Measurements from ENCODE around the gene CHCHD6. TPM values are rescaled to one million over a fixed set of nuclear protein-coding genes. Genes with fewer than 3 reads are reported as not detected.

The CHCHD6 gene
- total RNA-seq, 1 experiment from 2014 or later: 47.7 TPM

- Histone ChIP-seq H3K4me1 (replicated peaks; ENCODE audit: insufficient read depth) (no peaks in the 10 kb centered on the region), H3K27ac (no peak overlapping the region), H3F3A (ENCODE audit: insufficient read depth, low read depth) (no peaks in the 10 kb centered on the region), H3K36me3 (ENCODE audit: low read depth) (no peaks in the 10 kb centered on the region), H2AFZ (no peak overlapping the region), H3K9me3 (ENCODE audit: insufficient read depth, low read depth) (no peaks in the 10 kb centered on the region), H3K27me3 (ENCODE audit: insufficient read depth, low read depth) (no peaks in the 10 kb centered on the region), H4K20me1 (ENCODE audit: insufficient read depth) (no peaks in the 10 kb centered on the region), H3K9me2 (ENCODE audit: insufficient read depth) (no peaks in the 10 kb centered on the region), H3K79me2 (ENCODE audit: low read depth) (no peaks in the 10 kb centered on the region), H3K4me3 (no peak overlapping the region), H3K4me2 (no peak overlapping the region)
- intact Hi-C loops (cut with micrococcal nuclease; ENCODE audit: unreplicated experiment): no loop called here
- DNase-seq: no peak
- ChIA-PET POLR2A (ENCODE audit: unreplicated experiment) (no interaction called here), CTCF (no interaction called here)
- BruUV-seq (replicated peaks): no TSS peak
- TF ChIP-seq CTCF (conservative IDR thresholded peaks at IDR 0.05): no peak
- TF ChIP-seq EZH2 (IDR thresholded peaks at IDR 0.05; ENCODE audit: low read depth): no peak
Measured at GRCh38 chr3:126818400-126819095, 114.5 kb downstream of the CHCHD6 start.

- Histone ChIP-seq H3K36me3 (ENCODE audit: low read depth) (no peaks in the 10 kb centered on the region), H3K79me2 (ENCODE audit: low read depth) (no peaks in the 10 kb centered on the region), H3K9me3 (ENCODE audit: insufficient read depth, low read depth) (no peaks in the 10 kb centered on the region), H4K20me1 (ENCODE audit: insufficient read depth) (no peaks in the 10 kb centered on the region), H3K4me3 (no peak overlapping the region), H3K4me1 (replicated peaks; ENCODE audit: insufficient read depth) (no peaks in the 10 kb centered on the region), H3K4me2 (no peak overlapping the region), H3K27ac (no peak overlapping the region), H3F3A (ENCODE audit: insufficient read depth, low read depth) (no peaks in the 10 kb centered on the region), H3K27me3 (ENCODE audit: insufficient read depth, low read depth) (no peaks in the 10 kb centered on the region), H2AFZ (no peak overlapping the region), H3K9me2 (ENCODE audit: insufficient read depth) (no peaks in the 10 kb centered on the region)
- no peak for TF ChIP-seq EZH2 (IDR thresholded peaks at IDR 0.05; ENCODE audit: low read depth)
- TF ChIP-seq CTCF (conservative IDR thresholded peaks at IDR 0.05): no peak
- intact Hi-C loops (cut with micrococcal nuclease; ENCODE audit: unreplicated experiment): no loop called here
- no peak for DNase-seq
- no TSS peak for BruUV-seq (replicated peaks)
- POLR2A ChIA-PET (ENCODE audit: unreplicated experiment): no interaction called here
- CTCF ChIA-PET: no interaction called here
Measured at GRCh38 chr3:126826693-126827092, 122.7 kb downstream of the CHCHD6 start.

GRCh38 chr3:126827121-126827520, 123.1 kb downstream of the CHCHD6 start:
- TF ChIP-seq CTCF (conservative IDR thresholded peaks at IDR 0.05): no peak
- TF ChIP-seq EZH2 (IDR thresholded peaks at IDR 0.05; ENCODE audit: low read depth): no peak
- H3K36me3 ChIP-seq (ENCODE audit: low read depth): no peaks in the 10 kb centered on the region
- H4K20me1 ChIP-seq (ENCODE audit: insufficient read depth): no peaks in the 10 kb centered on the region
- no peaks in the 10 kb centered on the region for H3K4me1 ChIP-seq (replicated peaks; ENCODE audit: insufficient read depth)
- ChIA-PET POLR2A (ENCODE audit: unreplicated experiment) (no interaction called here), CTCF (no interaction called here)
- H3K4me2 ChIP-seq: no peak overlapping the region
- H3F3A ChIP-seq (ENCODE audit: insufficient read depth, low read depth): no peaks in the 10 kb centered on the region
- H3K79me2 ChIP-seq (ENCODE audit: low read depth): no peaks in the 10 kb centered on the region
- H3K27ac ChIP-seq: no peak overlapping the region
- no peak overlapping the region for H3K4me3 ChIP-seq
- H3K27me3 ChIP-seq (ENCODE audit: insufficient read depth, low read depth): no peaks in the 10 kb centered on the region
- H3K9me2 ChIP-seq (ENCODE audit: insufficient read depth): no peaks in the 10 kb centered on the region
- no TSS peak for BruUV-seq (replicated peaks)
- H3K9me3 ChIP-seq (ENCODE audit: insufficient read depth, low read depth): no peaks in the 10 kb centered on the region
- no peak overlapping the region for H2AFZ ChIP-seq
- intact Hi-C loops (cut with micrococcal nuclease; ENCODE audit: unreplicated experiment): no loop called here
- no peak for DNase-seq

Data from PC-9 (cell line).